NT2/D1 (cell line): Measurements from ENCODE around the gene PAIP1.

Experiments used
- YY1 ChIP-seq: IDR thresholded peaks from 2 replicates; pipeline ENCODE4 v1.6.1; 2011; ENCODE audit not compliant: insufficient read length, insufficient read depth
- ZNF274 ChIP-seq: IDR thresholded peaks from 2 replicates; pipeline ENCODE4 v1.6.1; 2011; ENCODE audit warnings: mild to moderate bottlenecking, low read depth, low read length

DNA sequence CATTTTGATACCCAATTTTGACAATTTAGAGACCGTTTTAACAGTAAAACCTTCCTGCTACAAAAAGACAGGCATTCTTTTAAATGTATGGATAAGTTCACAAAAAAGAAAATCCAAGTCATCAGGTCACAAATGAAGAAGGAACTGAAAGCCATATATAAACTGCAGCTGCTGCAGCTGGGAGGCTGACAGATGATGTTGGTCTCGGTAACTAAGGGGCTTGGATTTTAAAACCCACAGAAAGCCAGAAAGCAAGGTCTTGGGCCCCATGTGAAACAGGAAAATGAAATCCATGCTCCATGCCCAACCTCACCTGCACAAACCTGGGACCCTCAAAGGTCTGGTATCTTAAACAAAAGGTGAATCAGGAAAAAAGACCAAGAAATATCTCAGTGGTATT, 26.2 kb downstream of the PAIP1 start:
- no peak for TF ChIP-seq ZNF274
- no peak for TF ChIP-seq YY1
